Activated CD4-positive, alpha-beta memory T cell treated with anti-CD3 and anti-CD28 coated beads for 36 hours (primary cell): ENCODE data around the gene FARP2. TPM values are rescaled to one million over a fixed set of nuclear protein-coding genes. Genes with fewer than 3 reads are reported as not detected.

Source experiments
- CTCF ChIA-PET: fragments of 350-600 bp; sonication (Branson Sonifier 250); formaldehyde crosslinking; loops from one replicate; lab custom pipeline; 2021; ENCODE audit warnings: antibody characterized with exemption, inconsistent platforms; lab: Charles Lee
- POLR2A ChIA-PET: fragments of 350-600 bp; sonication (Branson Sonifier 250); formaldehyde crosslinking; loops from one replicate; lab custom pipeline; 2021; ENCODE audit warnings: antibody characterized with exemption; lab: Charles Lee
- DNase-seq: peaks from one replicate; pipeline ENCODE4 v3.0.0-alpha.2; 2020
- H3K27ac Mint-ChIP-seq: one replicate; pipeline ENCODE4 v1.8.0; 2021; ENCODE audit warnings: mixed read lengths
- H3K27me3 Mint-ChIP-seq: one replicate; pipeline ENCODE4 v1.8.0; 2021; ENCODE audit warnings: mixed read lengths
- H3K36me3 Mint-ChIP-seq: one replicate; pipeline ENCODE4 v1.8.0; 2021; ENCODE audit warnings: mixed read lengths
- H3K4me1 Mint-ChIP-seq: one replicate; pipeline ENCODE4 v1.8.0; 2021; ENCODE audit warnings: low read depth, mixed read lengths
- H3K4me3 Mint-ChIP-seq: one replicate; pipeline ENCODE4 v1.8.0; 2021; ENCODE audit warnings: mild to moderate bottlenecking, mixed read lengths
- H3K9me3 Mint-ChIP-seq: one replicate; pipeline ENCODE4 v1.8.0; 2021; ENCODE audit warnings: mixed read lengths
- intact Hi-C: fragments of 100-400 bp; cut with micrococcal nuclease; formaldehyde crosslinking; loops from one replicate; pipeline ENCODE4 v1.15.1; 2023
- total RNA-seq, 2 experiments: library from RNA; stranded (reverse); gene quantifications; one replicate each; pipeline ENCODE4 v1.2.3, GENCODE V29; 2021

The FARP2 gene
- total RNA-seq, 2 experiments from 2014 or later = 25.1 to 29.5 TPM

- CTCF ChIA-PET = no interaction called here
- no peaks in the 10 kb centered on the region for H3K9me3 Mint-ChIP-seq
- POLR2A ChIA-PET = no interaction called here
- peaks cover 39% of the 10 kb centered on the region for H3K36me3 Mint-ChIP-seq
- intact Hi-C loops = no loop called here
- H3K27me3 Mint-ChIP-seq = no peaks in the 10 kb centered on the region
- peaks cover 21% of the 10 kb centered on the region for H3K4me1 Mint-ChIP-seq
- H3K4me3 Mint-ChIP-seq = no peak overlapping the region
- no peak for DNase-seq
- no peak overlapping the region for H3K27ac Mint-ChIP-seq
Measured at GRCh38 chr2:241330616-241330981, 25.5 kb upstream of the FARP2 start.

GRCh38 chr2:241334813-241335212 is 21.3 kb upstream of the FARP2 start:
- no peak overlapping the region for H3K4me3 Mint-ChIP-seq
- H3K9me3 Mint-ChIP-seq = no peaks in the 10 kb centered on the region
- H3K4me1 Mint-ChIP-seq = peaks cover 39% of the 10 kb centered on the region
- H3K27ac Mint-ChIP-seq = no peak overlapping the region
- POLR2A ChIA-PET = no interaction called here
- intact Hi-C loops = no loop called here
- no peak for DNase-seq
- CTCF ChIA-PET = no interaction called here
- no peaks in the 10 kb centered on the region for H3K27me3 Mint-ChIP-seq
- peaks cover 53% of the 10 kb centered on the region for H3K36me3 Mint-ChIP-seq

GRCh38 chr2:241339839-241340630 is 16.1 kb upstream of the FARP2 start:
- DNase-seq = no peak
- Mint-ChIP-seq H3K4me1 (peaks cover 39% of the 10 kb centered on the region), H3K27me3 (no peaks in the 10 kb centered on the region), H3K4me3 (no peak overlapping the region), H3K9me3 (no peaks in the 10 kb centered on the region), H3K27ac (peak overlapping the region; percentile 70), H3K36me3 (peaks cover 73% of the 10 kb centered on the region)
- ChIA-PET CTCF (no interaction called here), POLR2A (no interaction called here)
- intact Hi-C loops = no loop called here

GRCh38 chr2:241340631-241341163 is 15.4 kb upstream of the FARP2 start:
- no peaks in the 10 kb centered on the region for H3K9me3 Mint-ChIP-seq
- CTCF ChIA-PET = no interaction called here
- POLR2A ChIA-PET = no interaction called here
- peaks cover 70% of the 10 kb centered on the region for H3K36me3 Mint-ChIP-seq
- H3K27me3 Mint-ChIP-seq = no peaks in the 10 kb centered on the region
- H3K4me1 Mint-ChIP-seq = peaks cover 32% of the 10 kb centered on the region
- H3K27ac Mint-ChIP-seq = peak overlapping the region; percentile 70
- DNase-seq = peak; percentile 30
- intact Hi-C loops = no loop called here
- H3K4me3 Mint-ChIP-seq = no peak overlapping the region

GRCh38 chr2:241344925-241345651 is 11.0 kb upstream of the FARP2 start:
- POLR2A ChIA-PET = no interaction called here
- H3K36me3 Mint-ChIP-seq = peaks cover 54% of the 10 kb centered on the region
- CTCF ChIA-PET = no interaction called here
- intact Hi-C loops = no loop called here
- H3K4me1 Mint-ChIP-seq = peaks cover 12% of the 10 kb centered on the region
- DNase-seq = no peak
- H3K4me3 Mint-ChIP-seq = no peak overlapping the region
- no peak overlapping the region for H3K27ac Mint-ChIP-seq
- H3K9me3 Mint-ChIP-seq = no peaks in the 10 kb centered on the region
- no peaks in the 10 kb centered on the region for H3K27me3 Mint-ChIP-seq

GRCh38 chr2:241349941-241350340 is 6.1 kb upstream of the FARP2 start:
- intact Hi-C loops = loop anchor here (5.0 kb wide), 1 partner anchor 1328 kb away; no protein-coding TSS in a partner anchor
- ChIA-PET POLR2A (no interaction called here), CTCF (no interaction called here)
- Mint-ChIP-seq H3K27ac (no peak overlapping the region), H3K9me3 (no peaks in the 10 kb centered on the region), H3K27me3 (no peaks in the 10 kb centered on the region), H3K36me3 (peaks cover 37% of the 10 kb centered on the region), H3K4me1 (peaks cover 17% of the 10 kb centered on the region), H3K4me3 (no peak overlapping the region)
- DNase-seq = no peak

GRCh38 chr2:241350530-241350877 is 5.6 kb upstream of the FARP2 start:
- intact Hi-C loops = loop anchor here (5.0 kb wide), 1 partner anchor 1328 kb away; no protein-coding TSS in a partner anchor
- H3K4me3 Mint-ChIP-seq = no peak overlapping the region
- CTCF ChIA-PET = no interaction called here
- H3K36me3 Mint-ChIP-seq = peaks cover 37% of the 10 kb centered on the region
- no peak for DNase-seq
- POLR2A ChIA-PET = no interaction called here
- H3K4me1 Mint-ChIP-seq = peaks cover 17% of the 10 kb centered on the region
- H3K9me3 Mint-ChIP-seq = no peaks in the 10 kb centered on the region
- peak overlapping the region; percentile 39 for H3K27ac Mint-ChIP-seq
- no peaks in the 10 kb centered on the region for H3K27me3 Mint-ChIP-seq

- H3K4me3 Mint-ChIP-seq = no peak overlapping the region
- H3K27ac Mint-ChIP-seq = peak overlapping the region; percentile 39
- intact Hi-C loops = loop anchor here (5.0 kb wide), 1 partner anchor 1329 kb away; no protein-coding TSS in a partner anchor
- no peaks in the 10 kb centered on the region for H3K27me3 Mint-ChIP-seq
- no peaks in the 10 kb centered on the region for H3K9me3 Mint-ChIP-seq
- POLR2A ChIA-PET = no interaction called here
- CTCF ChIA-PET = no interaction called here
- H3K4me1 Mint-ChIP-seq = peaks cover 17% of the 10 kb centered on the region
- peaks cover 32% of the 10 kb centered on the region for H3K36me3 Mint-ChIP-seq
- no peak for DNase-seq
Measured at GRCh38 chr2:241350878-241351639, 5.0 kb upstream of the FARP2 start.

GRCh38 chr2:241351640-241352031 is 4.4 kb upstream of the FARP2 start:
- POLR2A ChIA-PET = no interaction called here
- Mint-ChIP-seq H3K27ac (peak overlapping the region; percentile 28), H3K36me3 (peaks cover 31% of the 10 kb centered on the region), H3K4me1 (peaks cover 17% of the 10 kb centered on the region), H3K4me3 (no peak overlapping the region), H3K9me3 (no peaks in the 10 kb centered on the region), H3K27me3 (no peaks in the 10 kb centered on the region)
- no peak for DNase-seq
- CTCF ChIA-PET = no interaction called here
- intact Hi-C loops = loop anchor here (5.0 kb wide), 1 partner anchor 1329 kb away; no protein-coding TSS in a partner anchor

- no peak for DNase-seq
- Mint-ChIP-seq H3K9me3 (no peaks in the 10 kb centered on the region), H3K27me3 (no peaks in the 10 kb centered on the region), H3K27ac (peak overlapping the region; percentile 28), H3K36me3 (peaks cover 31% of the 10 kb centered on the region), H3K4me3 (no peak overlapping the region), H3K4me1 (peaks cover 23% of the 10 kb centered on the region)
- POLR2A ChIA-PET = no interaction called here
- intact Hi-C loops = loop anchor here (5.0 kb wide), 1 partner anchor 1330 kb away; no protein-coding TSS in a partner anchor
- CTCF ChIA-PET = no interaction called here
Measured at GRCh38 chr2:241352227-241352626, 3.9 kb upstream of the FARP2 start.

- no peaks in the 10 kb centered on the region for H3K9me3 Mint-ChIP-seq
- POLR2A ChIA-PET = no interaction called here
- peaks cover 38% of the 10 kb centered on the region for H3K4me1 Mint-ChIP-seq
- H3K36me3 Mint-ChIP-seq = peaks cover 22% of the 10 kb centered on the region
- peak overlapping the region; percentile 29 for H3K27ac Mint-ChIP-seq
- intact Hi-C loops = loop anchor here (5.0 kb wide), 5 partner anchors 262 to 1333 kb away; partner anchors contain the start of genes D2HGDH, DTYMK and RNPEPL1
- no peak overlapping the region for H3K4me3 Mint-ChIP-seq
- peak; percentile 70 for DNase-seq
- CTCF ChIA-PET = no interaction called here
- H3K27me3 Mint-ChIP-seq = no peaks in the 10 kb centered on the region
Measured at GRCh38 chr2:241354668-241355658, 1.1 kb upstream of the FARP2 start.
